Prostate gland (tissue), 2 donors: ENCODE results near the gene MLANA. TPM values are rescaled to one million over a fixed set of nuclear protein-coding genes. Genes with fewer than 3 reads are reported as not detected.

Source experiments
- DNase-seq: peaks from one replicate; pipeline ENCODE4 v3.0.0-alpha.2; 2019; ENCODE audit warnings: low spot score
- H3K27ac ChIP-seq, 2 donors: fragments of 200-600 bp; sonication (generic); 2 replicates each; pipeline ENCODE4 v1.5.1; 2017 to 2019
- H3K27me3 ChIP-seq: fragments of 200-600 bp; sonication (generic); replicated peaks from 2 replicates; pipeline ENCODE4 v1.5.1; 2019; ENCODE audit not compliant: insufficient read depth
- H3K36me3 ChIP-seq, 2 donors: fragments of 200-600 bp; sonication (generic); 1 replicate in 1 of 2; 2 replicates in 1 of 2; pipeline versions ENCODE4 v1.5.1 to v1.8.1; 2017 to 2019
- H3K4me1 ChIP-seq: fragments of 200-600 bp; sonication (generic); replicated peaks from 2 replicates; pipeline ENCODE4 v1.5.1; 2019
- H3K4me3 ChIP-seq, 2 donors: fragments of 200-600 bp; sonication (generic); 2 replicates each; pipeline ENCODE4 v1.5.1; 2017 to 2019
- H3K9me3 ChIP-seq: fragments of 200-600 bp; sonication (generic); 2 replicates; pipeline ENCODE4 v1.5.1; 2017
- POLR2A ChIP-seq: fragments of 450-650 bp; IDR thresholded peaks from one replicate; pipeline ENCODE4 v1.6.1; 2016; ENCODE audit warnings: antibody characterized with exemption, mild to moderate bottlenecking
- POLR2AphosphoS5 ChIP-seq: sonication (generic); formaldehyde crosslinking; IDR thresholded peaks from one replicate; pipeline ENCODE4 v1.6.1; 2017; ENCODE audit warnings: antibody characterized with exemption
- WGBS: methylation state at CpG from one replicate; pipeline ENCODE4 v1.1.5; 2018; 5-methylcytosine and 5-hydroxymethylcytosine counted together
- intact Hi-C: fragments of 100-400 bp; cut with DNase I; formaldehyde crosslinking; loops from one replicate; pipeline ENCODE4 v1.14.2; 2022
- total RNA-seq, 2 donors: library from RNA; depleted of rRNA; stranded (reverse); fragments of >200 nt; gene quantifications; one replicate each; pipeline ENCODE4 v1.1.0, GENCODE V29; 2016
- TF ChIP-seq, protein P1 (sequence below), 4 experiments: fragments of 200-600 bp in 2 of 4; fragments of 450-650 bp in 2 of 4; sonication (generic) in 2 of 4; IDR thresholded peaks; 1 replicate in 3 of 4; 2 replicates in 1 of 4; pipeline ENCODE4 v1.5.1; 2016 to 2019; ENCODE audit warnings: antibody characterized with exemption in 4 of 4, mild to moderate bottlenecking in 2 of 4, moderate library complexity in 2 of 4

MLANA gene
- total RNA-seq, 2 donors from 2014 or later: not detected

DNA sequence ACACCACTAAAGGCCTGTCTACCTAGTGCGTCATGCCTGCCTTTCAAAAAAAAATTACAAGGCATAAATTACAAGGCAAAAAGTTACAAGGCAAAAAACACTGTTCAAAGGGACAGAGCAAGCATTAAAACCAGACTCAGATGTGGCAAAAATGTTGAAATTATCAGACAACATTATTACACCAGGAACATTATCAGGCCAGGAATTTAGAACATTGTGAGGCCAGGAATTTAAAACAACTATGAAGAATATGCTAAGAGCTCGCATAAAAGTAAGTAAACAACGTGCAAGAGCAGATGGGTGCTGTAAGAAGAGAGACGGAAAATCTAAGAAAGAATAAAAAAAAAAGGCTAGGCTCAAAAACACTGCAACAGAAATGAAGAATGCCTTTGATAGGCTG lies 18.2 kb upstream of the MLANA start:
- WGBS: 55% methylated on average over 4 of the region's 4 CpGs
- Histone ChIP-seq H3K4me3 (no peak overlapping the region), H3K9me3 (no peaks in the 10 kb centered on the region), H3K4me1 (no peaks in the 10 kb centered on the region), H3K27me3 (no peaks in the 10 kb centered on the region), H3K27ac (peak overlapping the region; percentile 53 to 61), H3K36me3 (no peaks in the 10 kb centered on the region)
- intact Hi-C loops: no loop called here
- no peak for TF ChIP-seq POLR2A
- TF ChIP-seq, protein P1, sequence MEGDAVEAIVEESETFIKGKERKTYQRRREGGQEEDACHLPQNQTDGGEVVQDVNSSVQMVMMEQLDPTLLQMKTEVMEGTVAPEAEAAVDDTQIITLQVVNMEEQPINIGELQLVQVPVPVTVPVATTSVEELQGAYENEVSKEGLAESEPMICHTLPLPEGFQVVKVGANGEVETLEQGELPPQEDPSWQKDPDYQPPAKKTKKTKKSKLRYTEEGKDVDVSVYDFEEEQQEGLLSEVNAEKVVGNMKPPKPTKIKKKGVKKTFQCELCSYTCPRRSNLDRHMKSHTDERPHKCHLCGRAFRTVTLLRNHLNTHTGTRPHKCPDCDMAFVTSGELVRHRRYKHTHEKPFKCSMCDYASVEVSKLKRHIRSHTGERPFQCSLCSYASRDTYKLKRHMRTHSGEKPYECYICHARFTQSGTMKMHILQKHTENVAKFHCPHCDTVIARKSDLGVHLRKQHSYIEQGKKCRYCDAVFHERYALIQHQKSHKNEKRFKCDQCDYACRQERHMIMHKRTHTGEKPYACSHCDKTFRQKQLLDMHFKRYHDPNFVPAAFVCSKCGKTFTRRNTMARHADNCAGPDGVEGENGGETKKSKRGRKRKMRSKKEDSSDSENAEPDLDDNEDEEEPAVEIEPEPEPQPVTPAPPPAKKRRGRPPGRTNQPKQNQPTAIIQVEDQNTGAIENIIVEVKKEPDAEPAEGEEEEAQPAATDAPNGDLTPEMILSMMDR (IDR thresholded peaks at IDR 0.05): no peak
- no peak for TF ChIP-seq POLR2AphosphoS5
- no peak for DNase-seq

DNA sequence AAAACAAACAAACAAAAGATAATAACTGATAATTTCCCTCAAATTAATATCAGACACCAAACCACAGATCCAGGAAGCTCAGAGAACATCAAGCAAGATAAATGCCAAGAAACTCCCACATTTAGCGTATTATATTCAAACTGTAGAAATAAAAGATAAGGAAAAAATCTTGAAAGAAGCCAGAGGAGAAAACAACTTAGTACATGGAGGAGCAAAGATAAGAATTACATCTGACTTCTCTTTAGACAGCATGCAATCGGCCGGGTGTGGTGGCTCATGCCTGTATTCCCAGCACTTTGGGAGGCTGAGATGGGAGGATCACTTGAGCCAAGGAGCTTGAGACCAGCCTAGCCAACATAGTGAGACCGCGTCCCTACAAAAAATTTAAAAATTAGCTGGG lies 17.2 kb upstream of the MLANA start:
- intact Hi-C loops: no loop called here
- Histone ChIP-seq H3K27ac (no peak overlapping the region), H3K27me3 (no peaks in the 10 kb centered on the region), H3K4me1 (no peaks in the 10 kb centered on the region), H3K4me3 (no peak overlapping the region), H3K9me3 (no peaks in the 10 kb centered on the region), H3K36me3 (no peaks in the 10 kb centered on the region)
- TF ChIP-seq POLR2AphosphoS5 (no peak), POLR2A (no peak)
- TF ChIP-seq, protein P1 (IDR thresholded peaks at IDR 0.05): no peak
- 92% methylated on average over 5 of the region's 5 CpGs for WGBS
- DNase-seq: no peak

DNA sequence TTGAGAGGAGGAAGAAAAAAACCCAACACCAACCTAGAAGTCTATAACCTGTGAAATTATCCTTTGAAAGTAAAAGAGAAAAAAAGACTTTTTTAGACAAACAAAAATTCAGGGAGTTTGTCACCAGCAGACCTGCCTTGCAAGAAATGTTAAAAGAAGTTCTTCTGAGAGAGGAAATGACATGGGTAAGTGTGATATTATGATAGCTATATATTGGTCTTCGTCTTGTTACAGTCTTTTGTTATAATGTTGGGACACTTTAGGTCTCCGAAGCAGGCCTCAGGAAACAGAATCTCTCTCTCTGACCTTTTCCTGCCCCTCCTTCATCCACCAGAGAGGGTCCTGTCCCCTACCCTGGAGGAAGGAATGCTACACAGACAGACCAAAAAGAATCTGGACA lies 16.6 kb upstream of the MLANA start:
- no peak for DNase-seq
- no peaks in the 10 kb centered on the region for H3K27me3 ChIP-seq
- no peaks in the 10 kb centered on the region for H3K9me3 ChIP-seq
- no peaks in the 10 kb centered on the region for H3K36me3 ChIP-seq
- no peak overlapping the region for H3K4me3 ChIP-seq
- intact Hi-C loops: no loop called here
- no peaks in the 10 kb centered on the region for H3K4me1 ChIP-seq
- no peak overlapping the region for H3K27ac ChIP-seq
- TF ChIP-seq POLR2A: no peak
- no peak for TF ChIP-seq POLR2AphosphoS5
- TF ChIP-seq, protein P1 (IDR thresholded peaks at IDR 0.05): no peak
- WGBS: 89% methylated on average over 2 of the region's 2 CpGs

DNA sequence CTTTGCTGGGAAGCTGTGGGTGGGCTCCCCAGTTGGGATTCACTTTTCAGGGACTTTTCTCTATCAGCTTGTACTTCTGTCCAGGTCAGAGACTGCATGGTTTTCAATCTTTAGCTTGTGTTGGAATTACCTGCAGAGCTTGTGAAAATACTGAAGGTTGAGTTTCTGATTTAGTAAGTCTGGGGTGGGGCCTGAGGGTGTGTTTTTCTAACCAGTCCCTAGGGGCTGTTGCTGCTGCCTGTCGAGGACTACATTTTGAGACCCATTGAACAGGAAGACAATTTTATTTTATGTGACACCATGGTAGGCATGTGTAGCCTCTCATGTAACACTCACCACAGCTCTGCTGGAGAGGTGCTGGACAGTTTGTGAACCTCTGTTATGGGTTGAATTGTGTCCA lies 14.7 kb upstream of the MLANA start:
- H3K4me1 ChIP-seq: no peaks in the 10 kb centered on the region
- TF ChIP-seq POLR2AphosphoS5 (no peak), POLR2A (no peak)
- TF ChIP-seq, protein P1 (IDR thresholded peaks at IDR 0.05): no peak
- H3K36me3 ChIP-seq: no peaks in the 10 kb centered on the region
- H3K9me3 ChIP-seq: no peaks in the 10 kb centered on the region
- 81% methylated on average over 1 of the region's 1 CpG for WGBS
- intact Hi-C loops: no loop called here
- no peaks in the 10 kb centered on the region for H3K27me3 ChIP-seq
- no peak for DNase-seq
- H3K4me3 ChIP-seq: no peak overlapping the region
- H3K27ac ChIP-seq: no peak overlapping the region

DNA sequence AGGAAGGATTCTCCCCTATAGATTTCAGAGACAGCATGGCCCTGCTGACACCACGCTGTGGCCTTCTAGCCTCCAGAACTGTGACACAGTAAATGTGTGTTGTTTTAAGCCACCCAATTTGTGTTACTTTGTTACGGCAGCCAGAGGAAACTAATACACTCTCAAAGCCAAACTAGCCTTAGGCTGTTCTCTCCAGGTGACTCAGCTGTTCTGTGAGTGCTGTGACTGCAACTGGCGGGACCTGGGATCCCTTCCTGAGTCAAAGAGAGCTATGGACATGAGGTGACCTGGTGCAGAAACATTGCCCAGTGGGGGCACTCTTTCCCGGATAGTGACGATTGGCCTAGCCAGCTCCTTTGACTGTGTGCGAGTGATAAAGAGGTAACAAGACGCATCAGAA lies 14.0 kb upstream of the MLANA start:
- H3K9me3 ChIP-seq: no peaks in the 10 kb centered on the region
- TF ChIP-seq, protein P1 (IDR thresholded peaks at IDR 0.05): no peak
- TF ChIP-seq POLR2AphosphoS5: no peak
- TF ChIP-seq POLR2A: no peak
- intact Hi-C loops: no loop called here
- WGBS: 94% methylated on average over 7 of the region's 7 CpGs
- no peak for DNase-seq
- H3K27me3 ChIP-seq: no peaks in the 10 kb centered on the region
- H3K36me3 ChIP-seq: no peaks in the 10 kb centered on the region
- H3K27ac ChIP-seq: no peak overlapping the region
- H3K4me1 ChIP-seq: no peaks in the 10 kb centered on the region
- H3K4me3 ChIP-seq: no peak overlapping the region
